GM23338 (cell line): ENCODE data around the gene PRPF40B. TPM values are rescaled to one million over a fixed set of nuclear protein-coding genes. Genes with fewer than 3 reads are reported as not detected.

Experiments used
- ATAC-seq: fragments of 200-7000 bp; cut with Tn5 transposase; 3 replicates; pipeline ENCODE4 v1.9.1; 2020
- DNase-seq: peaks from one replicate; pipeline ENCODE4 v3.0.0-alpha.2; 2015; ENCODE audit warnings: low spot score
- H2AFZ ChIP-seq: fragments of 200-600 bp; sonication (generic); 2 replicates; pipeline ENCODE4 v1.8.0; 2016; ENCODE audit warnings: antibody characterized with exemption, mild to moderate bottlenecking, moderate library complexity
- H3F3A ChIP-seq: fragments of 200-600 bp; sonication (generic); replicated peaks from 2 replicates; pipeline ENCODE4 v1.8.0; 2017; ENCODE audit warnings: antibody characterized with exemption, mixed run types, low read depth
- H3K27ac ChIP-seq: fragments of 200-600 bp; sonication (generic); 2 replicates; pipeline ENCODE4 v1.6.1; 2016; ENCODE audit warnings: low read depth
- H3K27me3 ChIP-seq: fragments of 200-600 bp; sonication (generic); 2 replicates; pipeline ENCODE4 v1.8.0; 2016; ENCODE audit warnings: mild to moderate bottlenecking, mixed run types, moderate library complexity; ENCODE audit not compliant: insufficient read depth
- H3K36me3 ChIP-seq: fragments of 200-600 bp; sonication (generic); 2 replicates; pipeline ENCODE4 v1.8.0; 2016; ENCODE audit warnings: mild to moderate bottlenecking; ENCODE audit not compliant: insufficient read depth
- H3K4me1 ChIP-seq: fragments of 200-600 bp; sonication (generic); 2 replicates; pipeline ENCODE4 v1.8.0; 2016; ENCODE audit warnings: mild to moderate bottlenecking, moderate library complexity; ENCODE audit not compliant: insufficient read depth
- H3K4me2 ChIP-seq: fragments of 200-600 bp; sonication (generic); 2 replicates; pipeline ENCODE4 v1.7.1; 2017; ENCODE audit warnings: mixed run types
- H3K4me3 ChIP-seq: fragments of 200-600 bp; sonication (generic); 2 replicates; pipeline ENCODE4 v1.6.1; 2016; ENCODE audit warnings: mixed run types
- H3K79me2 ChIP-seq: fragments of 200-600 bp; sonication (generic); replicated peaks from 2 replicates; pipeline ENCODE4 v1.8.0; 2017; ENCODE audit warnings: mild to moderate bottlenecking; ENCODE audit not compliant: insufficient read depth
- H3K9me2 ChIP-seq: fragments of 200-600 bp; sonication (generic); 2 replicates; pipeline ENCODE4 v1.8.0; 2017; ENCODE audit not compliant: insufficient read depth
- H4K20me1 ChIP-seq: fragments of 200-600 bp; sonication (generic); replicated peaks from 2 replicates; pipeline ENCODE4 v1.8.0; 2017; ENCODE audit warnings: mild to moderate bottlenecking; ENCODE audit not compliant: insufficient read depth
- H3K27ac Mint-ChIP-seq: 2 replicates; pipeline ENCODE4 v1.8.0; 2020; ENCODE audit warnings: inconsistent platforms, mild to moderate bottlenecking, moderate library complexity, mixed read lengths
- H3K27me3 Mint-ChIP-seq: 3 replicates; pipeline ENCODE4 v1.8.0; 2022; ENCODE audit warnings: low read depth, mild to moderate bottlenecking, moderate library complexity, mixed read lengths, inconsistent platforms; ENCODE audit not compliant: insufficient read depth, poor library complexity
- H3K36me3 Mint-ChIP-seq: 3 replicates; pipeline ENCODE4 v1.8.0; 2021; ENCODE audit warnings: low read depth, mild to moderate bottlenecking, inconsistent platforms, moderate library complexity, mixed read lengths
- H3K4me1 Mint-ChIP-seq: 3 replicates; pipeline ENCODE4 v1.8.0; 2020; ENCODE audit warnings: mild to moderate bottlenecking, inconsistent platforms, mixed read lengths
- H3K4me3 Mint-ChIP-seq: 3 replicates; pipeline ENCODE4 v1.8.0; 2021; ENCODE audit warnings: moderate library complexity, mild to moderate bottlenecking, inconsistent platforms, mixed read lengths
- H3K9me3 Mint-ChIP-seq: 3 replicates; pipeline ENCODE4 v1.8.0; 2020; ENCODE audit warnings: moderate library complexity, mild to moderate bottlenecking, inconsistent platforms, mixed read lengths
- CREB1 ChIP-seq: fragments of 250-450 bp; sonication (Bioruptor Pico); IDR thresholded peaks from 2 replicates; pipeline ENCODE4 v1.5.0; 2020; ENCODE audit warnings: low read depth, mild to moderate bottlenecking, moderate library complexity
- CTCF ChIP-seq, 2 experiments: fragments of 200-600 bp in 1 of 2; sonication (generic) in 1 of 2; conservative IDR thresholded peaks; 2 replicates each; pipeline versions ENCODE4 v1.5.1 to v1.6.1; 2016 to 2017; ENCODE audit warnings: antibody characterized with exemption in 2 of 2, low read depth in 2 of 2, mild to moderate bottlenecking in 2 of 2, moderate library complexity in 1 of 2
- ETS1 ChIP-seq: IDR thresholded peaks from 2 replicates; pipeline ENCODE4 v1.6.1; 2016; ENCODE audit warnings: antibody characterized with exemption
- EZH2 ChIP-seq: fragments of 200-600 bp; sonication (generic); IDR thresholded peaks from one replicate; pipeline ENCODE4 v1.8.0; 2017; ENCODE audit warnings: antibody characterized with exemption, mild to moderate bottlenecking, low read depth; ENCODE audit not compliant: unreplicated experiment
- EZH2phosphoT487 ChIP-seq: fragments of 200-600 bp; sonication (generic); IDR thresholded peaks from one replicate; pipeline ENCODE4 v1.8.1; 2018; ENCODE audit warnings: antibody characterized with exemption; ENCODE audit not compliant: unreplicated experiment
- NANOG ChIP-seq: IDR thresholded peaks from 2 replicates; pipeline ENCODE4 v1.6.1; 2016; ENCODE audit warnings: antibody characterized with exemption, borderline replicate concordance
- POLR2AphosphoS5 ChIP-seq: IDR thresholded peaks from 2 replicates; pipeline ENCODE4 v1.6.1; 2016; ENCODE audit warnings: antibody characterized with exemption, low read depth
- REST ChIP-seq: IDR thresholded peaks from one replicate; pipeline ENCODE4 v1.6.1; 2018; ENCODE audit warnings: antibody characterized with exemption; ENCODE audit not compliant: unreplicated experiment
- STAT1 ChIP-seq: IDR thresholded peaks from one replicate; pipeline ENCODE4 v1.6.1; 2016; ENCODE audit warnings: antibody characterized with exemption; ENCODE audit not compliant: unreplicated experiment
- ZNF331 ChIP-seq: fragments of 250-450 bp; sonication (Bioruptor Pico); IDR thresholded peaks from 2 replicates; pipeline ENCODE4 v1.5.0; 2020; ENCODE audit warnings: low read depth, mild to moderate bottlenecking, moderate library complexity
- polyA plus RNA-seq: library from polyadenylated mRNA; unstranded; fragments of >200 nt; fragmentation: Nextera tagmentation; extraction: Ambion mirVana; gene quantifications from 2 replicates; pipeline ENCODE4 v1.2.1, GENCODE V29; 2016
- total RNA-seq: library from RNA; depleted of rRNA; stranded (reverse); fragments of >200 nt; shearing (Covaris generic); gene quantifications from 2 replicates; pipeline ENCODE4 v1.2.3, GENCODE V29; 2014

The PRPF40B gene
- total and polyA plus RNA-seq, 2 experiments from 2014 or later, result 17.9 to 19.0 TPM

GRCh38 chr12:49642370-49642802 is 19.0 kb downstream of the PRPF40B start:
- Mint-ChIP-seq H3K27ac (no peak overlapping the region), H3K27me3 (peaks cover 18% of the 10 kb centered on the region), H3K36me3 (peaks cover 51% of the 10 kb centered on the region), H3K4me3 (no peak overlapping the region), H3K9me3 (no peaks in the 10 kb centered on the region), H3K4me1 (peaks cover 37% of the 10 kb centered on the region)
- peaks cover 3% of the 10 kb centered on the region; the same call in 1 of the 2 replicates for H4K20me1 ChIP-seq
- H3K9me2 ChIP-seq, result no peaks in the 10 kb centered on the region
- H3K4me2 ChIP-seq, result no peak overlapping the region
- H3F3A ChIP-seq, result no peaks in the 10 kb centered on the region
- H3K27ac ChIP-seq, result no peak overlapping the region
- no peak overlapping the region for H2AFZ ChIP-seq
- H3K4me1 ChIP-seq, result peaks cover 14% of the 10 kb centered on the region
- TF ChIP-seq EZH2phosphoT487 (no peak), POLR2AphosphoS5 (no peak), CTCF (conservative IDR thresholded peaks at IDR 0.05; ENCODE audit: low read depth in 2 of 2) (no peak), REST (no peak), NANOG (no peak), ETS1 (no peak), STAT1 (no peak), CREB1 (CRISPR knock-in tag) (no peak), ZNF331 (CRISPR knock-in tag) (no peak)
- DNase-seq (no peak), ATAC-seq (no peak)
- H3K36me3 ChIP-seq, result peaks cover 13% of the 10 kb centered on the region
- no peaks in the 10 kb centered on the region for H3K27me3 ChIP-seq
- no peaks in the 10 kb centered on the region for H3K79me2 ChIP-seq
- no peak overlapping the region for H3K4me3 ChIP-seq

GRCh38 chr12:49643135-49643534 is 19.8 kb downstream of the PRPF40B start:
- H3K36me3 Mint-ChIP-seq, result peaks cover 52% of the 10 kb centered on the region
- peaks cover 36% of the 10 kb centered on the region for H3K4me1 Mint-ChIP-seq
- Histone ChIP-seq H3K4me3 (no peak overlapping the region), H2AFZ (no peak overlapping the region), H3F3A (no peaks in the 10 kb centered on the region), H3K27me3 (no peaks in the 10 kb centered on the region), H3K27ac (no peak overlapping the region), H3K79me2 (no peaks in the 10 kb centered on the region), H3K36me3 (peaks cover 8% of the 10 kb centered on the region), H3K9me2 (no peaks in the 10 kb centered on the region), H3K4me1 (peaks cover 7% of the 10 kb centered on the region; the same call in 1 of the 2 replicates), H4K20me1 (peaks cover 3% of the 10 kb centered on the region; the same call in 1 of the 2 replicates), H3K4me2 (no peak overlapping the region)
- H3K4me3 Mint-ChIP-seq, result no peak overlapping the region
- no peak for DNase-seq
- no peak overlapping the region for H3K27ac Mint-ChIP-seq
- H3K9me3 Mint-ChIP-seq, result no peaks in the 10 kb centered on the region
- peaks cover 23% of the 10 kb centered on the region for H3K27me3 Mint-ChIP-seq
- ATAC-seq, result no peak
- TF ChIP-seq ZNF331 (CRISPR knock-in tag), result no peak
- TF ChIP-seq CREB1 (CRISPR knock-in tag), result no peak
- TF ChIP-seq EZH2, result no peak
